HG03378 (cell line): Measurements from ENCODE around the gene RNF183.
A peak's percentile ranks its signal among the peaks of the same experiment; 100 is the strongest.

Experiments
- ATAC-seq: cut with Tn5 transposase; IDR thresholded peaks from one replicate; pipeline ENCODE4 v1.9.1; 2021; ENCODE audit warnings: mild to moderate bottlenecking, moderate library complexity; ENCODE audit not compliant: unreplicated experiment

The RNF183 gene, protein sequence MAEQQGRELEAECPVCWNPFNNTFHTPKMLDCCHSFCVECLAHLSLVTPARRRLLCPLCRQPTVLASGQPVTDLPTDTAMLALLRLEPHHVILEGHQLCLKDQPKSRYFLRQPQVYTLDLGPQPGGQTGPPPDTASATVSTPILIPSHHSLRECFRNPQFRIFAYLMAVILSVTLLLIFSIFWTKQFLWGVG

DNA sequence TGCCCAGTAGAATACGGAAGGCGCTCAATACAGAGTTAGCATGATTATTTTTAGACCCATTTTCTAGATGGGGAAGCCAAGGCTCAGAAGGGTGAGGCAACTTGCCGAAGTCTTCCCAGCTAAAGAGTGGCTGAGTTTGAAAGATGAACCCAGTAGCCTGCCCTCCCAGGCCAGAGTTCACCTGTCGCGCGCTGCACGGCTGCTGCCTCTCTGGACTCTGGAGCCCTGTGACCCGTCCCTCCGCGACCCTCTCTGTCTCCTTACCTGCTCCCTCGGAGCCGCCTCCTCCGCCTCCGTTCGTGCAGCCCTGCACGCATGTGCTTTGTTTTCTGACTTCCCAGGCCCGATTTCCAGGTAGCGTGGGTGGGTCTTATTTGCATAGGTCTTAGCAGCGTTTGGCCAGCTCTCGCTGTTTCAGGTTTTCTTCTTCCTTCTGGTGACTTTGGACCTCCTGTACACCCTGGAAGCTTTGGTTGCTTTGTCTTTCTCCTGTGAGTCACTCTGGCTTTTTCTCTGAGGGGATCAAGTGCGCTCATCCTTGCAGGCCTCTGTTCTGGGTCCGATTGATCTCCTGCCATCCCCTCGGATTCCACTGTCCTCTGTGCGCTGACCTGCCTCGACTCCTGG, at the start of gene RNF183:
TSS of gene RNF183 (minus strand) at position 585 of the 627 bp plus-strand sequence. CDS start 5,192 bp downstream, outside the sequence.
- no peak for ATAC-seq

DNA sequence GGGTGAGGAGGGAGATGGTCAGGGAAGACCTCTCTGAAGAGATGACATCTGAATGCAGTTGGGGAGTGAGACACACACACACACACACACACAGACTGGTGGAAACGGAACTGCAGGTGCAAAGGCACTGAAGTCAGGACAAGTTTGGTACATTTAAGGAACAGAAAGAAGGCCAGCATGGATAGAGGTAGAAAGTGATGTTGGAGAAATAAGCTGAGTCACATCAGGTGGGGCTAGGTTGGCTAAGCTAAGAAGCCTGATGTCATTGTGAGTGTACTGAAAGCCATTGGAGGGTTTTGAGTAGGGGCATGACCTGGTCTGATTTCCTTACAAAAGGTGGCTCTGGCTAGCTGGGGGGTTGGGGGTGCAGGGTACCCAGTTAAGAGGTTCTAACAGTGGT, 49.2 kb upstream of the RNF183 start:
- ATAC-seq = no peak

DNA sequence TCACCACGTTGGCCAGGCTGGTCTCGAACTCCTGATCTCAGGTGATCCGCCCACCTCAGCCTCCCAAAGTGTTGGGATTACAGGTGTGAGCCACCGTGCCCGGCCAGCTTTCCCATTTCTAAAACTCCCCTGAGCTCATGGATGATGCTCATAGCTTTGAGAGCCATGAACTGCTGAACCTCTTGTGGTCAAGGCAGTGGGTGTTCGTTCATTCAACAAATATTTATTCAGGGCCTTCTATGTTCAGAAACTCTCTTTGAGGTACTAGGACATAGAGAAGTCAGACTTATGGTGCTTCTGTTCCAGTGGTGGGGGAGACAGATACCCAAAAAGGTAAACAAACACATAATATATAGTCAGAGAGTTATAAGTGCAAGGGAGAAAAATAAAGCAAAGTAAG, 48.8 kb upstream of the RNF183 start:
- ATAC-seq = no peak

DNA sequence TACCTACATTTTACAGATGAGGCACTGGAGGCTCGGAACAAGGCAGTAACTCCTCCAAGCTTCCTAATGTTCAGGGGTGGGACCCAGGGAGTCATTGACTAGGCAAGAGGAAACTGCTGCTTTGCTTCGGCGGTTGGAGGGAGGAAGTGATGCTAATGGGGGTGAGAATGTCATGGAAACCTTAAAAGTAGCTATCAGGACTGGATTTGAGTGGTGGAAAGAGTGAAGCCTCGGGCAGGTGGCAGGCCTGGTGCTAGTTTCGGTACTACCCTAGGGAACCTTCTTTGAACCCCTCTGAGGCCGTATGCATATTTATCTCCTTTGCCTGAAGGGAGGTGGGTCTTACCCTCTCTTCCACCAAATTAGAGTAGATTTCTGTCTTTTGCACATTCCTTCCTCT, 47.8 kb upstream of the RNF183 start:
- ATAC-seq = peak; percentile 42

DNA sequence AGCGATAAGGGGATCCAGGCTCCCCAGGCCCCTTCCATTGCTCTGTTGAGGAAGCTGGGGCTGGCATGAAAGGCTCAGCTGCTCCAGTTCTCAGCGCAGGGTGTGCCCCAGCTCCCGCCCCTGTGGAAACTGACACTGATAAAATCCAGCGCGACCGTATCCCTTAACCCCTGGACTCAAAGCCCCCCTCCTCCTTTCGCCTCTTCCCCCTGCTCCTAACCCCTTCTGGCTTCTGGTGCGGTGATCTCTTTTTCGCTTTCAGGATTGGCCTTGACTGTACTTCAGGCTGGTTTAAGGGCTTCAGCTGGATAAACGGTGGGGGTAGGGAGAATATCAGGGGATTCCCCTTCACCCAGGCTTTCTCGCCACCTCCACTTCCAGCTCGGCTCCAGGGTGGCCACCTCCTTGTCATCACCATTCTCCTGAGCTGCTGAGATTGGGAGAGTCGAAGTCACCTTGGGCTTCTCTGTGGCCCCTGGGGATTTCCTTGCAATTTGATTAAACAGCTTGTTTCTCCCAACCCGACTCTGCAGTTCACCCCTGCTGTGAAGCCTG, 47.0 kb upstream of the RNF183 start:
- ATAC-seq = no peak

DNA sequence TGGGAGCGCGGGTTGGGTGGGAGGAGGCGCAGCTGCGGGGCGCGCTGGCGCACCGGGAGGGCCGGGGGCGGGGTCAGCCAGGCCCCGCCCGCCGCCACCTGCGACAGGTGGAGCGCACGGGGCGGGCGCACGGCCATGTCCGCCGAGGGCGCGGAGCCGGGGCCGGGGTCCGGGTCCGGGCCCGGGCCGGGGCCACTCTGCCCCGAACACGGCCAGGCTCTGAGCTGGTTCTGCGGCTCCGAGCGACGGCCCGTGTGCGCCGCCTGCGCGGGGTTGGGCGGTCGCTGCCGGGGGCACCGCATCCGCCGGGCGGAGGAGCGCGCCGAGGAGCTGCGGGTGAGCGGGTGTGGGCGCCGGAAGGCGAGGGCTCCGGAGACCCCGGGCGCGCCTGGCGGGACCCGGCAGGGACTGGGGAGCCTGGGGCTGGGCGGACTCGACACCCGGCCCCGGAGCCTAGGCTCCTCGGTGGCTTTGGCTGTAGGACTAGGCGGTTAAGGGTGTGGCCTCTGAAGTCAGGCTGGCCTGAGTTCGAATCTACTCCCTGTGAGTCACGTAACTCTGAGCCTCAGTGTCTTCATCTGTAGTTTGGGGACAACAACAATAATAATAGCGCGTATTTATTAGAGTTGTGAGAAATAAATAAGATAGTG, 46.4 kb upstream of the RNF183 start, which contains the start of gene BSPRY:
TSS of gene BSPRY (plus strand) at position 97 of the 650 bp plus-strand sequence. CDS start at position 136, 39 bp downstream.
- ATAC-seq = no peak

DNA sequence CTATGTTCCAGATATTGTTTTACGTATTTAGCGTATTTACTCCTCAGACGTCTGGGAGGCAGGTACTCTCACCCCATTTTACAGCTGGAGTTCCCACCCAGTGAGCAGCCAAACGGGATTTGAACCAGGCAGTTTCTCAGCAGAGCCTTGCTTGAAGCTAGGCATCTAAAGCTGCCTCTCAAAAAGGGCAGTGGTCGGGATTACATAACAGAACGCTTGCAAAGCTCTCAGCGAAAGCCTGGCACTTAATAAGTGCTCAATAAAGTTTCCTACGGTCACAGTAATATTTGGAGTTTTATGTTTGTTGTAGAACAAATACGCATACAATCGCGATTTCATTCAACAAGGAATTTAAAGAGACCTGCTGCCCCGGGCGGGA, 45.9 kb upstream of the RNF183 start:
- no peak for ATAC-seq

DNA sequence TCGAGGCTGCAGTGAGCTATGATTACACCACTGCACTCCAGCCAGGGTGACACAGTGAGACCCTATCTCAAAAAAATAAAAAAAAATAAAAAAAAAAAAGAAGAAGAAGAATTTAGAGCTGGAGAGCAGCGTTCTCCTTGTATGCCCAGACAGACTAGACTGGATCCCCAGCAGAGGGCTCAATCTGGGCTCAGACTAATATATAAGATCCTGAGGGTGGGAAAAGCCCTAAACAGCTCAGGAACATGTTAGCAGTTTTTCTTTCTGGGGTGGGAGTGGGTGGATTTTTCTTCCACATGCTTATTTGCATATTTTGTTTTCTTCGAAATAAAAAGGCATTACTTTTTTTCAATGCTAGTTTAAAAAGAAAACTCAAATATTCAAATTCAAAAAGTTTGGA, 45.3 kb upstream of the RNF183 start:
- ATAC-seq = no peak

DNA sequence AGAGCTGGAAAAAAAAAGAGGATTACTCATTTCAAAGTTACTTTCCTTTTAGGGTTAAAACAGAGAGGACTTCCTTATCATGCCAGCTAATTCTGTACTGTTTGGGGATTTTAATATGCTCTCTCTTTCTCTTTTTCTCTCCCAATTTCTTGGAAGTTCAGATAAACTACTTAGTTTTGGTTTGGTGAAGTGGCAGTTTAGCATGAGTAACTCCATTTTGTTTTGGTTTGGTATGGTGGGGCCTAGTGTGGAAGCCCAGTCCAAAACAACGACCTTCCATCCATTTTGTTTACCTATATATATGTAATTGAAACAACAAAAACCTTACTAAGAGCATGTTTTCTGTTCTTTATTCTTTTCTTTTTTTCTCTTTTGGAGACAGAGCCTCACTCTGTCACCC, 42.5 kb upstream of the RNF183 start:
- no peak for ATAC-seq

DNA sequence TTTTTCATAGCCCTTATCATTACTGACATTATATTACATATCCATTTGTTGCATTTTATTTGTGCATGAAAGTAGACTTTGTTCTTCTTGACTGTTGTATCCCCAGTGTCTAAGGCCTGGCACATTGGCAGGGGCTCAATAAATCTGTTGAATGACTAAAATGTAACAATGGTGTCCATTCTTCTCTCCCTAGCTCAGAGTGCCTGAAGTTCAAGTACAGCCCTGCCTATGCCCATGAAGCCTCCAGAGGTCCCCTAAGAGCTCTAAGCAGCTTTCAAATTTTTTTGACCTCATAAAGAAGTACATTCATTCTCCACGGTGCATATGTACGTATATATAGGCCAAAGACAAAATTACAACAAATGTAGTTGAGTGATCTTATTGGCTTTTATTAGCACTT, 42.0 kb upstream of the RNF183 start:
- ATAC-seq = no peak

DNA sequence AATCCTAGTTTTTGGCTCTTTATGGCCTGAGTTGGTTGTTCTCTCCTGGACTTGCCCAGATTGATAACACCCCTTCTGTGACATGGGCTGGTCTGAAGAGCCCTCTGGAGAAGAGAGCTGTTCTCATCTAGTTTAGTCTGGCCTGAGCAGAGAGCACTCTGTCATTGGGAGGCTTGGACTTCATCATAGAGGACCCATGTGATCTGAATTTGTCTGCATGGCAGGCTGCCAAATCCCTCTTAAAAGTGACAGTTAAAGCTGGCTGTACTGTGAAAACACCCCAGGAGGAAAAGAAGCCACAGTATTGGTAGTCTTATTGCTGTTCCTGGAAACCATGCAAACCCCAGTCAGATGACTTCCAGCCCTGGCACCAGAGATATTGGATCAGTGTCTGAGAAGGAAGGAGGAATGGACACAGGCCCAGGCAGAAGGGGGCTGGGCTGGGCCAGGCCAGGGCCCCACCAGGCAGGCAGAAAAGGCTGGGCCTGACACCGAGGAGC, 40.6 kb upstream of the RNF183 start:
- no peak for ATAC-seq

DNA sequence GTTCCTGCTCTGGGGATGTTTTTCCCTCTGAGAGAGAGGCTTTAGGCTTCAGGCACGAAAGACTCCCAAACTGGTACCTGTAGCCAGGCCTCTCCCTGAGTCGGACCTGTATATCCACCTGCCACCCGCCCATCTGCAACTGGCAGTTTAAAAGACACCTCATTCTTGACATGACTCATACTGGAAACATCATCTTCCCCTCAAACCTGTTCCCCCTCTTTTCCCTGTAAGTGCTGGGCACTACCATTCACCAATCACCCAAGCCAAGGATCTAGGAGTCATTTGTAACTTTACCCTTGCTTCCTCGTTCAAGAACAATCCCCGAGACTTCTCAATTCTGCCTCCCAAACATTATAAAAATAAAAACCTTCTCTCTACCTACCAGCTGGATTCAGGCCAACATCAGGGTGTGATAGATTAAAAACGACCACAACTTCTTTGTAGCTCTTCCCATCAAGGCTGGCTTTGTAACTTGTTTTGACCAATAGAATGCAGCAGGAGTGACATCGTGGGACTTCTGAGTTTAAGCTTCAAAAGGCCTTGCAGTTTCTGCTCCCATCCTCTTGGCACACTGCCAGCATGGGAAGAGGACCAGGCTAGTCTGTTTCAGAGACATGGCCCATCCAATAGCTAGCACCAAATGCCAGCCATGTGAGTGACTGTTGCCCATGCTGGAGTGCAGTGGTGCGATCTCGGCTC, 38.7 kb upstream of the RNF183 start:
- ATAC-seq = no peak

DNA sequence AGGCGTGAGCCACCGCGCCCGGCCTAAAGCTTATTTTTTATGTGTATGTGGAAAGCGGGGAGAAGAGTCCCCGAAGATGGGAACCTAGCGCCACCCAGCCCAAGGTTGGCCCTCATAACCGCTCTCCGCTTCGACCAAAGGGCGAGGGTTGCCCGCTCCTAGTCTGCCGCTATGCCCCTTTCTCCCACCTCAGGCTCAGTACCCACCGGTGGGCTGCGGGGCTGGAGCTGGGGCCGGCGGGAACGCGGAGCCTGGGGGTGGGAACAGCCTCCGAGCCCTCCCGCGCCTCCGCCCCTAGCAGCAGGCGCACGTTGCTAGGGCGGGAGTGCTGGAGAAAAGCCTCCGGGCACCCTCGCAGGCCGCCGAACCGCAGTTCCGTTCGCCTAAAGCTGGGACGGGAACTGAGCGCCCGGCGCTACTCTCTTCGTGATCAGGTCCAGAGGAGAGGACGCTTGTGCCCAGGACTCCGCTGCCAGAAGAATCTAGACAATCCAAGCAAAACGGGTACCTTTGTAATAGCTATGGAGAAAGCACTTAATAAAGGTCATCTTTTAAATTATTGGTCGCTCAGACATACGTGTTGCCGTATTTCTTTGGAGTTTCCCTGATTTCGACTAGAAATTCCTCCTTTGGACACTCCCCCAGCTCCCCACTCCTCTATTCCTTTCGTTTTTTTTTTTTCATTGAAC, 37.0 kb upstream of the RNF183 start, which contains the start of gene WDR31:
TSS of gene WDR31 (minus strand) at position 265 of the 689 bp plus-strand sequence. CDS start 8,253 bp downstream, outside the sequence.
- ATAC-seq = peak; percentile 92

DNA sequence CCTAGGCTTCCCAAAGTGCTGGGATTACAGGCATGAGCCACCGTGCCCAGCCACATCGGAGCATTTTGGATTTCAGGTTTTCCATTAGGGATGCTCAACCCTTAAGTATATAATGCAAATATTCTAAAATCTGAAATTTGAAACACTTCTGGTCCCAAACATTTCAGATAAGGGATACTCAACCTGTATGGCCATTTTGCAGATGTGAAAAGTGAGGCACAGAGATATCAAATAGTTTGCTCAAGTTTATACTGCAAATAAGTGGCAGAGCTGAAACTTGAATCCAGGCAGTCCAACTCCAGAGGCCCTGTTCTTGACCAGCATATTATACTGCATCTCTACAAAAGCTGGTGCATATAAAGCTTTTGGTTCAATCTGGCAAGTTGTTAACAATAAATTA, 34.5 kb upstream of the RNF183 start:
- ATAC-seq = no peak

DNA sequence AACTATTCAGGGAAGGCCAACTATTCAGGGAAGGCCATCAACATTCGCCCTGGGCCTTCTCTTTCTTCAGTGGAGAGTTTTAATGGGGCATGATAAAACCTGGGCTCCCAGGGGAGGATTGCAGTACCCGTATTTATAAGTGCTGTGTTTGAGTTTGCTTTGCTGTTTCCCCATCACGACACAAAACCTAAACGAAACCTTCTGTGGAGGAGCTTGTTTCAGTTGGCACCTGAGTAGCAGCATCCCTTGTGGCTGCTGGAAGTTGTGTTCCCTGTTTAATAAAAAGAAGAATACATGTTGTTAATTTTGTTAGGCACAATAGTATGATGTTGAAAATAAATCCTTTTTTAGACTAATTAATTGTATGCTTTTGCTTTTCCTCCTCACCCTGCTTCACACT, 28.6 kb upstream of the RNF183 start:
- no peak for ATAC-seq

DNA sequence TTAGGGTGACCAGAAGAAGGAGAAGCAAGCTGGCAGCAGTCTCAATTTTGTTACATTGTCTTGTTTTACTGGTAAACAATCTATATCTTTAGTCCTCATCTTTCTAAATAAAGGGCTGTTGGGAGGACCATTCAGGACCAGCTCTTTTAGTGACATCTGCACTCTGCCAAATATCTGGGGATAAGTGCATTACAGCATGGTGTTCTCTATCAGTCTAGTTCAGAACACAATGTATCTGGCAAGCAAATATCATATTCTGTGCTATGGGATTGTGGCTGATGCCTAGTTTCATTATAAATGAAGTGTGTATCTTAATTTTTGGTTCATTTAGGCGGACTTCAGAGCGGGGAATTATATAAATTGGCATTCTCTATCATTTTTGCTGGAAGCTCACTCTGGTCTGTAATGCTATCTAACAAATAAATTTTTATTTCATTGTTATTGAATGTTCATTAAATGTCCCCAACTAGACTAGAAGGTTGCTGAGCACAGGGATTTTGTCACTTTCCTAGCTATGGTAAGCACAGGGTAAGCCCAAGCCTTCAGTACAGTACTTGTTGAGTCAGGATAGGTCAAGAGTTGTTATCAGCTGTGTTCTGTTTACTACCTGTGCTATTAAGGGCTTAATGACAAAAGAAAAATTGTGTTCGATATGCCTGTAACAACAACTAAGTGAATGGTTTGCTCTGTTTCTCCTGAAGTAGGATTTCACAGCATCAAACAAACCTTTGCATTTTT, 25.0 kb upstream of the RNF183 start:
- no peak for ATAC-seq

DNA sequence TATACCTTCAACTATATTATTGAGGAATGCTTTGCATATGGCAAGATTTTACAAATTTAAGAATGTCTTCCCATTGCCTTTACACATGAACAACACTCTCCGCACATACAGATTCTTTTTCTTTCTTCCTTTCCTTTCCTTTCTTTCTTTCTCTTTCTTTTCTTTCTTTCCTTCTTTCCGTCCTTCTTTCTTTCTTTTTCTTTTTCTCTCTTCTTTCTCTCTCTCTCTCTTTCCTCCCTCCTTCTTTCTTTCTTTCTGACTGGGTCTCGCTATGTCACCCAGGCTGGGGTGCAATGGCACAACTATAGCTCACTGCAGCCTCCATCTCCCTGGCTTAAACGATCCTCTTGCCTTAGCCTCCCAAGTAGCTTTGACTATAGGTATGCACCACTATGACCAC, 23.1 kb upstream of the RNF183 start:
- ATAC-seq = no peak

DNA sequence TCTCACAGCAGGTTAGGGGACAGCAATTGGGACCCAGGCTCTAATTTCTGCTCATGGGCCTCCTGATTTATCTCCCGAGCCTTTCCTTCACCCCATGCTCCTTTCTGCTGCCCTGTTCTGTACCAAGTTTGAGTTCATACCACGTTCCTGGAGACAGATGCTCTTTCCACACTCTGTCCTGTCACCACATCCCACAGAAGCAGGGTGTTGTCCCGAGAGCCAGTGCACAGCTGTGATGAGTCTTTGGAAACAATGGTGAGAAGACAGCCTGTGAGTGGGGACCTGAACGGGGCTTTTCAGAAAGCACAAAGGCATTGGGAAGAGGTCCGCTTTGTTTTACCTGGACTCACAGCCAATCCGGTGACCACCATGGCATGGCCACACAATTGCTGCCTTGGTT, 19.5 kb upstream of the RNF183 start:
- no peak for ATAC-seq

DNA sequence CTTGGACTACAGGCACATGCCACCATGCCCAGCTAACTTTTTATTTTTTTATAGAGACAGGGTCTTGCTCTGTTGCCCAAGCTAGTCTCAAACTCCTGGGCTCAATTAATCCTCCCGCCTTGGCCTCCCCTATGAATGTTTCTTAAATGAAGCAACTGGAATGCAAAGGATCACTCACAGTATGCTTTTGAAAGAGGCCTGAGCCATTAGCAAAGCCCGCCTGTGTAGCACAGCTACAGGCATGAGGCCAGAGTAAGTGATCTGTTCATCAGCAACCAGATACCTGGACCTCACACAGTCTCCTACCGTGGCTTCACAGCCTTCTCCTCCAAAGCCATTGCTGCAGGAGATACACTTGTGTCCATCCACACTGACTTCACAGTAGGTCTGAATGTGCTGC, 16.9 kb upstream of the RNF183 start:
- no peak for ATAC-seq

DNA sequence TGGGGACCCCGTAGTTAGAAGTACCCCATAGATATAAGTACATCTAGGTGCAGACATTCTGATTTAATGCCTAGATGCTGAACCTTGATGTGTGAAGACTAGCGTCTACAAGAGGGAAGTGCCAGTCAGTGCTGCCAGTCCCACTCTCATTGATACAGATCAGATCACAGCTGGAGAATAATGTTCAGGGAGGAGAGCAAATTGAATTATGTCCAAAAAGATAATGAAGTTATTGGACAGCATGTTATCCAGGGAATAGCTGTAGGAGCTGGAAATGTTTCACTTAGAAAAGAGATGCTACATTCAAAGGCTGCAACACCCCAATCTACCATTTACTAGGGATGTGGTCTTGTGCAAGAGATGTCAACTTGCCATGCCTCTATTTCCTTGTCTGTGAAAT, 15.9 kb upstream of the RNF183 start:
- ATAC-seq = no peak
